Esophagus muscularis mucosa (tissue), 4 donors: ENCODE data around the gene ARL15. TPM values are rescaled to one million over a fixed set of nuclear protein-coding genes. Genes with fewer than 3 reads are reported as not detected.

Experiments used
- DNase-seq: peaks from one replicate; pipeline ENCODE4 v3.0.0-alpha.2; 2017; ENCODE audit errors: extremely low spot score
- H3K27ac ChIP-seq, 4 donors: fragments of 200-600 bp; sonication (generic); replicated peaks in 1 of 4; 1 replicate in 3 of 4; 2 replicates in 1 of 4; pipeline ENCODE4 v1.5.1; 2016 to 2019; ENCODE audit warnings: mild to moderate bottlenecking in 1 of 4
- H3K27me3 ChIP-seq, 4 donors: fragments of 200-600 bp; sonication (generic); one replicate each; pipeline versions ENCODE4 v1.5.1 to v1.6.0; 2016 to 2019
- H3K36me3 ChIP-seq, 4 donors: fragments of 200-600 bp; sonication (generic); one replicate each; pipeline ENCODE4 v1.5.1; 2016 to 2019
- H3K4me1 ChIP-seq, 4 donors: fragments of 200-600 bp; sonication (generic); one replicate each; pipeline ENCODE4 v1.5.1; 2016 to 2019
- H3K4me3 ChIP-seq, 4 donors: fragments of 200-600 bp; sonication (generic); 1 replicate in 2 of 4; 2 replicates in 2 of 4; pipeline ENCODE4 v1.5.1; 2016 to 2019; ENCODE audit warnings: mild to moderate bottlenecking in 4 of 4, moderate library complexity in 1 of 4
- H3K9me3 ChIP-seq, 4 donors: fragments of 200-600 bp; sonication (generic); 1 replicate in 3 of 4; 2 replicates in 1 of 4; pipeline ENCODE4 v1.5.1; 2016 to 2019
- EP300 ChIP-seq: sonication (generic); formaldehyde crosslinking; IDR thresholded peaks from one replicate; pipeline ENCODE4 v1.6.1; 2017; ENCODE audit warnings: antibody characterized with exemption
- POLR2A ChIP-seq: fragments of 450-650 bp; IDR thresholded peaks from one replicate; pipeline ENCODE4 v1.6.1; 2017; ENCODE audit warnings: antibody characterized with exemption, moderate library complexity, mild to moderate bottlenecking, low read depth
- POLR2AphosphoS5 ChIP-seq, 2 donors: sonication (generic); formaldehyde crosslinking; IDR thresholded peaks; one replicate each; pipeline ENCODE4 v1.6.1; 2017; ENCODE audit warnings: antibody characterized with exemption in 2 of 2
- WGBS: methylation state at CpG from one replicate; pipeline ENCODE4 v1.1.5; 2018; 5-methylcytosine and 5-hydroxymethylcytosine counted together
- intact Hi-C: fragments of 100-400 bp; cut with DNase I; formaldehyde crosslinking; loops from one replicate; pipeline ENCODE4 v1.15.1; 2023
- total RNA-seq, 4 donors: library from RNA; depleted of rRNA; stranded (reverse); fragments of >200 nt; gene quantifications; one replicate each; pipeline versions ENCODE4 v1.1.0 to v1.2.1, GENCODE V29; 2016
- TF ChIP-seq, protein P1 (sequence below), 3 experiments: fragments of 200-600 bp in 2 of 3; fragments of 450-650 bp in 1 of 3; sonication (generic) in 2 of 3; IDR thresholded peaks; one replicate each; pipeline ENCODE4 v1.5.1; 2017 to 2019; ENCODE audit warnings: antibody characterized with exemption in 3 of 3, mild to moderate bottlenecking in 2 of 3, moderate library complexity in 1 of 3

ARL15 gene
- total RNA-seq, 4 donors from 2014 or later, result 11.6 to 21.6 (median 16.5) TPM

- Histone ChIP-seq H3K4me1 (peaks cover 0 to 11% (median 1%) of the 10 kb centered on the region in 4 donors), H3K27me3 (no peaks in the 10 kb centered on the region), H3K36me3 (no peaks in the 10 kb centered on the region), H3K4me3 (no peak overlapping the region), H3K9me3 (no peaks in the 10 kb centered on the region), H3K27ac (no peak overlapping the region)
- intact Hi-C loops, result no loop called here
- DNase-seq, result no peak
- no peak for TF ChIP-seq POLR2A
Measured at GRCh38 chr5:53965459-53965858, 344.9 kb downstream of the ARL15 start.

DNA sequence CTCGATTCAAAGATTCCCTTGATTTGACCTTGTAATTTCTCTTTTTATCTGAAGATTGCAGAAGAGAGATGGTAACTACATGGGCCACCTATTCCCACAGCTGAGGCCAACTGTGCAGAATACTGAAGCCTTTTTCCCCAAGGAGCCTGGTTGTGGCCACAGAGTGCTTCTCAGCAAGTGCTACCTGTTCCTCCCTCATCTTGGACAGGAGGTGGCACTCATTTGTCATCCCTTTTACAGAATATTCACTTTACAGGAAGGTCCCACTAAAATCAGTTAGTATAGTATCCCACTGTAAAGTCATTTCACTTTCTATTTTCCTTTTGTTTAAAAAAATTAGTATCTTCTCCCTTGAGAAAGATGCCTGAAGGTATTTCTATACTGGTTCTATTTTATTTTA is 346.4 kb downstream of the ARL15 start:
- H3K4me3 ChIP-seq, result no peak overlapping the region
- no peaks in the 10 kb centered on the region for H3K4me1 ChIP-seq
- DNase-seq, result no peak
- H3K27ac ChIP-seq, result no peak overlapping the region
- TF ChIP-seq, protein P1, sequence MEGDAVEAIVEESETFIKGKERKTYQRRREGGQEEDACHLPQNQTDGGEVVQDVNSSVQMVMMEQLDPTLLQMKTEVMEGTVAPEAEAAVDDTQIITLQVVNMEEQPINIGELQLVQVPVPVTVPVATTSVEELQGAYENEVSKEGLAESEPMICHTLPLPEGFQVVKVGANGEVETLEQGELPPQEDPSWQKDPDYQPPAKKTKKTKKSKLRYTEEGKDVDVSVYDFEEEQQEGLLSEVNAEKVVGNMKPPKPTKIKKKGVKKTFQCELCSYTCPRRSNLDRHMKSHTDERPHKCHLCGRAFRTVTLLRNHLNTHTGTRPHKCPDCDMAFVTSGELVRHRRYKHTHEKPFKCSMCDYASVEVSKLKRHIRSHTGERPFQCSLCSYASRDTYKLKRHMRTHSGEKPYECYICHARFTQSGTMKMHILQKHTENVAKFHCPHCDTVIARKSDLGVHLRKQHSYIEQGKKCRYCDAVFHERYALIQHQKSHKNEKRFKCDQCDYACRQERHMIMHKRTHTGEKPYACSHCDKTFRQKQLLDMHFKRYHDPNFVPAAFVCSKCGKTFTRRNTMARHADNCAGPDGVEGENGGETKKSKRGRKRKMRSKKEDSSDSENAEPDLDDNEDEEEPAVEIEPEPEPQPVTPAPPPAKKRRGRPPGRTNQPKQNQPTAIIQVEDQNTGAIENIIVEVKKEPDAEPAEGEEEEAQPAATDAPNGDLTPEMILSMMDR (IDR thresholded peaks at IDR 0.05), result no peak
- TF ChIP-seq EP300 (no peak), POLR2A (no peak), POLR2AphosphoS5 (IDR thresholded peaks at IDR 0.05) (no peak)
- no peaks in the 10 kb centered on the region for H3K27me3 ChIP-seq
- no peaks in the 10 kb centered on the region for H3K36me3 ChIP-seq
- 91% methylated on average over 1 of the region's 1 CpG for WGBS
- H3K9me3 ChIP-seq, result no peaks in the 10 kb centered on the region
- intact Hi-C loops, result no loop called here

GRCh38 chr5:53962306-53962705 is 348.1 kb downstream of the ARL15 start:
- Histone ChIP-seq H3K9me3 (peaks cover 0 to 3% (median under 1%) of the 10 kb centered on the region in 4 donors), H3K4me1 (no peaks in the 10 kb centered on the region), H3K36me3 (peaks cover 0 to 6% (median 0%) of the 10 kb centered on the region in 4 donors), H3K27ac (no peak overlapping the region), H3K4me3 (no peak overlapping the region), H3K27me3 (no peaks in the 10 kb centered on the region)
- intact Hi-C loops, result no loop called here
- 93% methylated on average over 1 of the region's 1 CpG for WGBS
- TF ChIP-seq POLR2AphosphoS5 (IDR thresholded peaks at IDR 0.05) (no peak), POLR2A (no peak), EP300 (no peak)
- TF ChIP-seq, protein P1 (IDR thresholded peaks at IDR 0.05), result no peak
- no peak for DNase-seq

DNA sequence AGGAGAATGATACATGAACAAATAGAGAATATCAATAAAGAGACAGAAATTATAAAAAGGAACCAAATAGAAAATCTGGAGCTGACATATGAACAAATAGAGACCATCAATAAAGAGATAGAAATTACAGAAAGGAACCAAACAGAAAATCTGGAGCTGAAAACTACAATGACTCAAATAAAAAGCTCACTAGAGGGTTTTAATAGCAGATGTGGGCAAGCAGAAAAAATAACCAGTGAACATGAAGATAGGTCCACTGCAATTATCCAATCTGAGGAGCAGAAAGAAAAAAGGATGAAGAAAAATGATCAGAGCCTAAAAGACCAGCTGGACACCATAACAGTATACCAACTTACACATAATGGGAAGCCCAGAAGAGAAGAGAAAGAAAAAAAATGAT is 353.7 kb downstream of the ARL15 start:
- TF ChIP-seq POLR2AphosphoS5 (IDR thresholded peaks at IDR 0.05) (no peak), POLR2A (no peak), EP300 (no peak)
- TF ChIP-seq, protein P1 (IDR thresholded peaks at IDR 0.05), result no peak
- DNase-seq, result no peak
- Histone ChIP-seq H3K4me3 (no peak overlapping the region), H3K27me3 (no peaks in the 10 kb centered on the region), H3K36me3 (peaks cover 0 to 6% (median 0%) of the 10 kb centered on the region in 4 donors), H3K4me1 (peaks cover 0 to 9% (median 6%) of the 10 kb centered on the region in 4 donors), H3K27ac (no peak overlapping the region), H3K9me3 (peaks cover 0 to 11% (median 8%) of the 10 kb centered on the region in 4 donors)
- intact Hi-C loops, result no loop called here

DNA sequence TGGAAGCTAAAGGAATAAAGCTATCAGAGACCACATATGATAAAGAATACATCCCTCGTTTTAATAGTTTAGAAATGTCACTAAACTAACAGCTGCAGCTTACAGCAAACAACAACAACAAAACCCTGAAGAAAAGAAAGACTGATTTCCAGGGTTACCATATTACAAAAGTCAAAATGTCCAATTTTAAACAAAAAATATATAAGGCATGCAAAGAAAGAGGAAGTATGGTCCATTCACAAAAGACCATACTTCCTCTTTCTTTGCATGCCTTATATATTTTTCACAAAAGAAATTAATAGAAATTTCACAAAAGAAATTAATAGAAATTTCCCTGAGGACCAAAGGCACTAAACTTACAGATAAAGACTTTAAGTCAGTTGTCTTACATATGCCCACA is 354.2 kb downstream of the ARL15 start:
- Histone ChIP-seq H3K27ac (no peak overlapping the region), H3K4me3 (no peak overlapping the region), H3K27me3 (no peaks in the 10 kb centered on the region), H3K4me1 (peaks cover 0 to 9% (median 6%) of the 10 kb centered on the region in 4 donors), H3K36me3 (peaks cover 0 to 6% (median 0%) of the 10 kb centered on the region in 4 donors), H3K9me3 (peaks cover 0 to 11% (median 8%) of the 10 kb centered on the region in 4 donors)
- DNase-seq, result no peak
- intact Hi-C loops, result no loop called here
- TF ChIP-seq POLR2AphosphoS5 (IDR thresholded peaks at IDR 0.05) (no peak), POLR2A (no peak), EP300 (no peak)
- TF ChIP-seq, protein P1 (IDR thresholded peaks at IDR 0.05), result no peak
- 95% methylated on average over 1 of the region's 1 CpG for WGBS
